ENCODE measurements around the gene TMPRSS2. TPM values are rescaled to one million over a fixed set of nuclear protein-coding genes. Genes with fewer than 3 reads are reported as not detected.
A peak's percentile ranks its signal among the peaks of the same experiment; 100 is the strongest.

Gene TMPRSS2
- total RNA-seq, 1 donor from 2014 or later: 0.84 TPM

GRCh38 chr21:41477641-41478318, 30.2 kb downstream of the TMPRSS2 start:
- no peak overlapping the region for H3K27ac ChIP-seq (ENCODE audit: low read depth, low read length)
- H3K27me3 Mint-ChIP-seq (ENCODE audit: low read depth, unreplicated experiment): no peaks in the 10 kb centered on the region
- H3K79me2 ChIP-seq (ENCODE audit: insufficient read depth, low read length): no peaks in the 10 kb centered on the region
- no peaks in the 10 kb centered on the region for H3K36me3 Mint-ChIP-seq (ENCODE audit: low read depth, unreplicated experiment)
- peak overlapping the region; percentile 55 for H3K27ac Mint-ChIP-seq (ENCODE audit: unreplicated experiment)
- FAIRE-seq (no peak), DNase-seq (ENCODE audit: low read depth) (peak; percentile 18)
- H3K9me3 Mint-ChIP-seq (ENCODE audit: unreplicated experiment): no peaks in the 10 kb centered on the region
- H3K36me3 ChIP-seq (ENCODE audit: insufficient read depth, low read length): no peaks in the 10 kb centered on the region
- TF ChIP-seq CTCF (IDR thresholded peaks at IDR 0.05; ENCODE audit: insufficient read depth, low read depth, low read length): no peak
- no peak for TF ChIP-seq EZH2 (IDR thresholded peaks at IDR 0.05; ENCODE audit: insufficient read depth, low read length)
- no peak overlapping the region for H3K9ac ChIP-seq (ENCODE audit: low read length)
- no peak overlapping the region for H2AFZ ChIP-seq (ENCODE audit: low read depth, low read length)
- no peaks in the 10 kb centered on the region for H3K27me3 ChIP-seq (ENCODE audit: insufficient read depth, low read length)
- H3K4me3 ChIP-seq (ENCODE audit: insufficient read depth, low read depth, low read length): no peak overlapping the region
- H3K4me2 ChIP-seq (ENCODE audit: low read length): no peak overlapping the region
- H3K4me1 ChIP-seq (ENCODE audit: insufficient read depth, low read length): peaks cover 9% of the 10 kb centered on the region
- peaks cover 42% of the 10 kb centered on the region for H3K4me1 Mint-ChIP-seq (ENCODE audit: low read depth, unreplicated experiment)
- no peaks in the 10 kb centered on the region for H3K9me3 ChIP-seq (ENCODE audit: insufficient read depth, low read depth, low read length)
- no peaks in the 10 kb centered on the region for H4K20me1 ChIP-seq (ENCODE audit: insufficient read depth, low read length)
- H3K4me3 Mint-ChIP-seq (ENCODE audit: unreplicated experiment): peak overlapping the region; percentile 55

- H3K27me3 ChIP-seq (ENCODE audit: insufficient read depth, low read length): peaks cover 3% of the 10 kb centered on the region
- Mint-ChIP-seq H3K27ac (ENCODE audit: unreplicated experiment) (peak overlapping the region; percentile 47), H3K4me3 (ENCODE audit: unreplicated experiment) (no peak overlapping the region), H3K36me3 (ENCODE audit: low read depth, unreplicated experiment) (peaks cover 3% of the 10 kb centered on the region), H3K9me3 (ENCODE audit: unreplicated experiment) (no peaks in the 10 kb centered on the region), H3K27me3 (ENCODE audit: low read depth, unreplicated experiment) (peaks cover 13% of the 10 kb centered on the region), H3K4me1 (ENCODE audit: low read depth, unreplicated experiment) (peaks cover 25% of the 10 kb centered on the region)
- H4K20me1 ChIP-seq (ENCODE audit: insufficient read depth, low read length): no peaks in the 10 kb centered on the region
- H3K79me2 ChIP-seq (ENCODE audit: insufficient read depth, low read length): no peaks in the 10 kb centered on the region
- FAIRE-seq (no peak), DNase-seq (ENCODE audit: low read depth) (no peak)
- no peaks in the 10 kb centered on the region for H3K4me1 ChIP-seq (ENCODE audit: insufficient read depth, low read length)
- no peaks in the 10 kb centered on the region for H3K36me3 ChIP-seq (ENCODE audit: insufficient read depth, low read length)
- H3K4me2 ChIP-seq (ENCODE audit: low read length): no peak overlapping the region
- no peak overlapping the region for H3K9ac ChIP-seq (ENCODE audit: low read length)
- H3K9me3 ChIP-seq (ENCODE audit: insufficient read depth, low read depth, low read length): no peaks in the 10 kb centered on the region
- H2AFZ ChIP-seq (ENCODE audit: low read depth, low read length): no peak overlapping the region
- H3K4me3 ChIP-seq (ENCODE audit: insufficient read depth, low read depth, low read length): no peak overlapping the region
- no peak overlapping the region for H3K27ac ChIP-seq (ENCODE audit: low read depth, low read length)
- TF ChIP-seq EZH2 (IDR thresholded peaks at IDR 0.05; ENCODE audit: insufficient read depth, low read length) (no peak), CTCF (IDR thresholded peaks at IDR 0.05; ENCODE audit: insufficient read depth, low read depth, low read length) (no peak)
Observed at GRCh38 chr21:41475714-41476420, 32.1 kb downstream of the TMPRSS2 start.
